ENCODE data around the gene RAB9A.
"Not testable (repeated sequence)": the region's sequence is repeated elsewhere in the genome, so short reads cannot be mapped to it uniquely, and the experiment has no call there.

Gene RAB9A, protein sequence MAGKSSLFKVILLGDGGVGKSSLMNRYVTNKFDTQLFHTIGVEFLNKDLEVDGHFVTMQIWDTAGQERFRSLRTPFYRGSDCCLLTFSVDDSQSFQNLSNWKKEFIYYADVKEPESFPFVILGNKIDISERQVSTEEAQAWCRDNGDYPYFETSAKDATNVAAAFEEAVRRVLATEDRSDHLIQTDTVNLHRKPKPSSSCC

DNA sequence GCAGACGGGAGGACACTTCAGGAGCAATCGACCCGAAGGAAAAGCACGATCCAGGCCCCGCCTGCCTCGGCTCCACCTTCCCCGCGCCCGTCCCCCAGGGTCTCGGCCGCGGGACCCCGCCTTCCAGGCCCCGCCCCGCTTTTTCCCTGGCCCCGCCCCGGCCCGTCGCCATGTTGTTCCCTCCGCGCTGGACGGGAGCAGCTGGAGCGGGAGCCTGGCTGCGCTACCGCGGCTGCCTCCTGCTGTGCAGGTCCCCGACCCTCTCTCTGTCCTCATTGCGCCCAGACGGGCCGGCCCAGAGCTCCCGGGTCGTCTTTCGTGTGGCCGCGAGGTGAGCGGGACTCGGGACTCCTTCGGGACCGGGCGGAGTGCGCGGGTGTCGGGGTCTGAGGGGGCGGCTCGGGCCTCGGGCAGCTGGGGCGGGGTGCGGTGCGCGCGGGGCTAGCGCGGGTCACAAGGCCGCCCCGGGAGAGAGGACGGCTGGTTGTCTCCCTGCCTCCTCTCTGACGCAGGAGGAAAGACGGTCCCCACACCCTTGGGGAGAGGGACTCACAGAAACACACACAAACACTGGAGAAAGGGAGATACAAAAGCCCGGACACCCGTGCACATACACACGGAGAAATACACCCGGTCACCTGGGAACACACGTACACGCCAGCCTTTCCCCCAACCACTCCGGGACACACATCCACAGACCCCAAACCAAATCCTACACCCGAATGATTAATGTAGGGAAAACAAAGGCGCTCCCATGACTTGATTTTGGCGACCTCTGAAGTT lies at the start of gene RAB9A:
Gene RAB9A, plus strand, starts transcription at position 171 of the 783 bp plus-strand sequence. CDS start 19,619 bp downstream, outside the sequence.
- TF ChIP-seq, protein P1, sequence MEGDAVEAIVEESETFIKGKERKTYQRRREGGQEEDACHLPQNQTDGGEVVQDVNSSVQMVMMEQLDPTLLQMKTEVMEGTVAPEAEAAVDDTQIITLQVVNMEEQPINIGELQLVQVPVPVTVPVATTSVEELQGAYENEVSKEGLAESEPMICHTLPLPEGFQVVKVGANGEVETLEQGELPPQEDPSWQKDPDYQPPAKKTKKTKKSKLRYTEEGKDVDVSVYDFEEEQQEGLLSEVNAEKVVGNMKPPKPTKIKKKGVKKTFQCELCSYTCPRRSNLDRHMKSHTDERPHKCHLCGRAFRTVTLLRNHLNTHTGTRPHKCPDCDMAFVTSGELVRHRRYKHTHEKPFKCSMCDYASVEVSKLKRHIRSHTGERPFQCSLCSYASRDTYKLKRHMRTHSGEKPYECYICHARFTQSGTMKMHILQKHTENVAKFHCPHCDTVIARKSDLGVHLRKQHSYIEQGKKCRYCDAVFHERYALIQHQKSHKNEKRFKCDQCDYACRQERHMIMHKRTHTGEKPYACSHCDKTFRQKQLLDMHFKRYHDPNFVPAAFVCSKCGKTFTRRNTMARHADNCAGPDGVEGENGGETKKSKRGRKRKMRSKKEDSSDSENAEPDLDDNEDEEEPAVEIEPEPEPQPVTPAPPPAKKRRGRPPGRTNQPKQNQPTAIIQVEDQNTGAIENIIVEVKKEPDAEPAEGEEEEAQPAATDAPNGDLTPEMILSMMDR (IDR thresholded peaks at IDR 0.05; ENCODE audit: low read depth, low read length) = no peak; the same call in none of the 2 replicates
- DNase-seq (ENCODE audit: extremely low read depth, low read depth) = peak; percentile 28

DNA sequence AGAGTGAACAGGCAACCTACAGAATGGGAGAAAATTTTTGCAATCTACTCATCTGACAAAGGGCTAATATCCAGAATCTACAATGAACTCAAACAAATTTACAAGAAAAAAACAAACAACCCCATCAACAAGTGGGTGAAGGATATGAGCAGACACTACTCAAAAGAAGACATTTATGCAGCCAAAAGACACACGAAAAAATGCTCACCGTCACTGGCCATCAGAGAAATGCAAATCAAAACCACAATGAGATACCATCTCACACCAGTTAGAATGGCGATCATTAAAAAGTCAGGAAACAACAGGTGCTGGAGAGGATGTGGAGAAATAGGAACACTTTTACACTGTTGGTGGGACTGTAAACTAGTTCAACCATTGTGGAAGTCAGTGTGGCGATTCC lies 47.2 kb upstream of the RAB9A start:
- not testable (repeated sequence) for DNase-seq (ENCODE audit: extremely low read depth, low read depth)

DNA sequence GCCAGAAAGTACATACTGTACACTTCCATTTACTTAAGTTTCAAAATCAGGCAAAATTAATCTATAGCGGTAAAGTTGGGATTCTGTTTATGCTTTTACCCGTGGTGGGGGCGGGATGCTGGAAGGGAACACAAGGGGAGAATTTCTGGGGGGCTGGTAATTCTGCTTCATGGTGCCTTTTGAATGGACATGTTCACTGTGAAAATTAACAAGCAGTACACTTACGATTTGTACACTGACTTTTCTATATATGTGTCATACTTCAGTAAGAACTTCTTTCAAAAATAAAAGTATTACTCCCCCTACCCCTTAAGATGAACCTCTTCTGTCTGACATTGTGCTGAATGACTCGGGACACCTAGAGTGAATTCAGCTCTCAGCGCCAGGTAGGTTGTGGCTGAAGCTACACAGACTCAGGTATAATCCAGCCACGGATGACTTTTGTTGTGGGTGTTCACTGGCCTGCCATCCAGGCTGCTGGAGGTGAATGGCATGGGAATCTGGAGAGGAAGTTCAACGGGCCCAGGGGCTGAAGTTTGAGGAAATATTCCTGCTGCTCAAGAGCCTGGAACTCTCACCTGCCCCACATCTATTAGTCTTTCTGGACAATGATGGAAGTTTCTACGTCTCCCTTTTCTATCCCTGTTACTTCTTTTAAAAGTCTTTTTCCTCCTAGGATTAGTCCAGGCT lies 43.3 kb upstream of the RAB9A start:
- DNase-seq (ENCODE audit: extremely low read depth, low read depth) = no peak
- TF ChIP-seq, protein P1 (IDR thresholded peaks at IDR 0.05; ENCODE audit: low read depth, low read length) = no peak

DNA sequence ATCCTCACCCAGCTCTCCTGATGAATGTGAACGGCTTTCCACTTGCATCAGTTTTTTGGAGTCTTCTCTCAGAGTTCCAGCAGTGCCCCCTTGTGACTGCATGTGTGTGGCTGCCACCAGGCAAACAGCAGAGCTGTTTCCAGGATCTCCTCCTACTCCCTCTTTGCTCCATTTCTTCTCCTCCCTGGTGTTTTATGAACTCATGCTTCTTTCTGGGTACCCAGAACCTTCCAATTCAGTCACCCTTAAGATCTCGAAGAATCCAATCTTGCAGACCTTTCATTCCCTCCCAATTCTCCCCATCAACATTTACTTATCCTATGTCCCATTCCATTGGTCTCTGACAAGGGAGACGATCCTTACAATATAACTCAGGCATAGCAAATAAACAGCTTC lies 42.8 kb upstream of the RAB9A start:
- TF ChIP-seq, protein P1 (IDR thresholded peaks at IDR 0.05; ENCODE audit: low read depth, low read length) = peak; percentile 91
- peak; percentile 51 for DNase-seq (ENCODE audit: extremely low read depth, low read depth)

DNA sequence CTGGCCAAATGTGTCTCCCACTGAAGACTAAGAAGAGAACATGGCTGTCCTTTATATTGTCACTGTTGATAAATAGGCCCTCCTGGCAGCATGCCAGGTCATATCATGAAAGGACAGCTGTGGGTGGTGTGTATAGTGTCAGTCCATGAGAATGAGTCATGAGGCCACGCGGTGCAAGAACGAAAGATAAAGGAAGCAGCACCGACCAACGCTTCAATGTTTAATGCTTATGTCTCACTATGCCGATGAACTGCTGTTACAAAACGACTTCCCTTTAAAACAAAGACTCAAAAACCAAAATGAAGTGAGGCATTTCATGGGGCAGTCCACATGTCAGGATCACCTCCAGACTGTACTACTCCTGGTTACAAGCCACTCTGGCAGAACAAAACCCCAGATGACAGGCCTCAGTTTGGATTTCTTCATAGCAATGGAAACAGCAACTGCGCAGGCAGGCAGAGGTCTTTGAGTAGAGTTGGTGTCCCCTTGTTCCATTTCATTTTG lies 41.2 kb upstream of the RAB9A start:
- DNase-seq (ENCODE audit: extremely low read depth, low read depth) = no peak
- TF ChIP-seq, protein P1 (IDR thresholded peaks at IDR 0.05; ENCODE audit: low read depth, low read length) = no peak

DNA sequence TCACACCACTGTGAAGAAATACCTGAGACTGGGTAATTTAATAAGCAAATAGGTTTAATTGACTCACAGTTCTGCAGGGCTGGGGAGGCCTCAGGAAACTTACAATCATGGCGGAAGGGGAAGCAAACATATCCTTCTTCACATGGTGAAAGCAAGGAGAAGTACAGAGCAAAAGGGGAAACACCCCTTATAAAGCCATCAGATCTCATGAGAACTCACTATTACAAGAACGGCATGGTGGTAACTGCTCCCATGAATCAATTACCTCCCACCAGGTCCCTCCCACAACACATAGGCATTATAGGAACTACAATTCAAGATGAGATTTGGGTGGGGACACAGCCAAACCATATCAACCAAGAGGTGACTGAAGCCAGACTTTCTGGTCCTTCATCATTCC lies 40.6 kb upstream of the RAB9A start:
- not testable (repeated sequence) for DNase-seq (ENCODE audit: extremely low read depth, low read depth)

DNA sequence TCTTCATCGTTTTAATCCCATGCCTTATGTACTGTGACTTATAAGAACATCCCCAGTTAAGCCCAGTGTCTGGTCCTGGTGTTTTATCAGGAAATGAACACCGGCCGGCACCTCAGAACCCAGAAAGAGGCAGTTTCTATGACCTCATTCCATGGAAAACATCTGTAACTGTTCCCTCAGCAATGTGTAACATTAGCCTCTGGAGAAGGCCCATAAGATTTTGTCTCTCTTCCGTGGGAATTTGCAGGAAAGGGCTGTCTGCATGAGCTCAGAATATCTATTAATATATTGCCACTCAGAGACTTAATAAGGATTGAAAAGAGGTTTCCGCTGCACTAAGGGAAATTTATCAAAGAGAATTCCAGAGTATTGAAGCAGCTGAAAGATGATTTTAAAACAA lies 39.1 kb upstream of the RAB9A start:
- TF ChIP-seq, protein P1 (IDR thresholded peaks at IDR 0.05; ENCODE audit: low read depth, low read length) = no peak

DNA sequence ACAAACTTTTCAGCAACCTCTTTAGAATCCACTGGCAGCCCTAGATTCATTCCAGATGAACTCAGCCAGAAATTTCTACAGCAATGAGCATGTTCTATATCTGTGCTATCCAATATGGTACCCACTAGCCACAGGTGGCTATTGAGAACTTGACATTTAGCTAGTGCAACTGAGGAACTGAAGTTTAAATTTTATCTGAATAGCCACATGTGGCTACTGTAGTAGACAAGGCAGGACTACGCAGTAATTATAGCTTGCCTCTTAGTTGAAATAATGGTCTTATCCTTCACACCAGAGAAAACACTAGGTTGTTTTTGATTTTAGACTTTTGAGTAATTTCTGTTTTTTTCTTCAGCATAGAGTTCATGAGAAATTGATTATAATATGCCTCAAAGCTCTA lies 38.6 kb upstream of the RAB9A start:
- TF ChIP-seq, protein P1 (IDR thresholded peaks at IDR 0.05; ENCODE audit: low read depth, low read length) = no peak
- DNase-seq (ENCODE audit: extremely low read depth, low read depth) = no peak

More for the DNA sequence above, 39.1 kb upstream of the RAB9A start:
- no peak for DNase-seq (ENCODE audit: extremely low read depth, low read depth)
